ENCODE data around the gene NAGLU.

The NAGLU gene

DNA sequence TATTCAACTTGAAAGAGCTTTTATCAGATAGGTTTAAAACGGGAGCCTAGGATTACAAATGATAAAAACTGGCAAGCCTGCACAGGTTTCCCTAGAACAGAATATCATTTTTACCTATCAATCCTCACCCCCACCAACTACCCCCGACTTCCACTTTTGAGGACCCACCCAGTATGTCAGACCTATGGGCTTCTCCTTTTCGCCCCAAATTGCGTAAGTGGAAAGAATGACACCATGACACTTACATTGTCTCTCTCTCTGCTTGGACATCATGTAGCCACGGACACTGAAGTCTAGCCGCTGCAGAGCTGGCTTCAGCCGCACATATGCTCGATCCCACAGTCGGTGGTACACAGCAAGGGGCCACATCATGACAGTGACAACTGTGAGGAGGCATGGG is 48.8 kb downstream of the NAGLU start:
- DNase-seq (ENCODE audit: low read depth), result peak; percentile 68
- no peak overlapping the region for H3K4me3 ChIP-seq (ENCODE audit: low read depth, low read length)
- TF ChIP-seq, protein P1, sequence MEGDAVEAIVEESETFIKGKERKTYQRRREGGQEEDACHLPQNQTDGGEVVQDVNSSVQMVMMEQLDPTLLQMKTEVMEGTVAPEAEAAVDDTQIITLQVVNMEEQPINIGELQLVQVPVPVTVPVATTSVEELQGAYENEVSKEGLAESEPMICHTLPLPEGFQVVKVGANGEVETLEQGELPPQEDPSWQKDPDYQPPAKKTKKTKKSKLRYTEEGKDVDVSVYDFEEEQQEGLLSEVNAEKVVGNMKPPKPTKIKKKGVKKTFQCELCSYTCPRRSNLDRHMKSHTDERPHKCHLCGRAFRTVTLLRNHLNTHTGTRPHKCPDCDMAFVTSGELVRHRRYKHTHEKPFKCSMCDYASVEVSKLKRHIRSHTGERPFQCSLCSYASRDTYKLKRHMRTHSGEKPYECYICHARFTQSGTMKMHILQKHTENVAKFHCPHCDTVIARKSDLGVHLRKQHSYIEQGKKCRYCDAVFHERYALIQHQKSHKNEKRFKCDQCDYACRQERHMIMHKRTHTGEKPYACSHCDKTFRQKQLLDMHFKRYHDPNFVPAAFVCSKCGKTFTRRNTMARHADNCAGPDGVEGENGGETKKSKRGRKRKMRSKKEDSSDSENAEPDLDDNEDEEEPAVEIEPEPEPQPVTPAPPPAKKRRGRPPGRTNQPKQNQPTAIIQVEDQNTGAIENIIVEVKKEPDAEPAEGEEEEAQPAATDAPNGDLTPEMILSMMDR (IDR thresholded peaks at IDR 0.05; ENCODE audit: low read depth, low read length), result no peak
- no peak for TF ChIP-seq POLR2A (IDR thresholded peaks at IDR 0.05; ENCODE audit: extremely low read depth, insufficient read length)
- TF ChIP-seq, protein P2, sequence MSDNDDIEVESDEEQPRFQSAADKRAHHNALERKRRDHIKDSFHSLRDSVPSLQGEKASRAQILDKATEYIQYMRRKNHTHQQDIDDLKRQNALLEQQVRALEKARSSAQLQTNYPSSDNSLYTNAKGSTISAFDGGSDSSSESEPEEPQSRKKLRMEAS (IDR thresholded peaks at IDR 0.05; ENCODE audit: low read depth, low read length), result no peak
- TF ChIP-seq MYC (IDR thresholded peaks at IDR 0.05; ENCODE audit: low read depth, low read length), result no peak

DNA sequence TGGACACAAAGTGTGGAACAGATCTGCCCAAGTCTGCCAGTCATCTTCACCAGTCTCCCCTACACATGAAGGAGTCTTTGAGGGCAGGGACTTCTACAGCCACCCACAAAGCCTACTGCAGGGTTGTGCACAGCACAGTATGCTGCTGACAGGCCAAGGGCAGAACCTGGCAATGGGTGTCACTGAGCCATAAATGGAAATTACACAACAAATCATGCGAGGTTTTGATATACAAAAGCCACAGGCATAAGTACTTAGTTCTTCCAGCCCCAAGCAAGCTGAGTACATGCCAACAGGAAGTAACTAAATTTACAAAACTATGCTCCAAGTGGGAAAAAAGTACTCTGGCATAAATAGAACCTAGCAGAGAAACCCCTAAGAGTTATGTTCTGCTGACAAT is 49.3 kb downstream of the NAGLU start:
- peak; percentile 29 for DNase-seq (ENCODE audit: low read depth)
- TF ChIP-seq, protein P2 (IDR thresholded peaks at IDR 0.05; ENCODE audit: low read depth, low read length), result no peak
- H3K4me3 ChIP-seq (ENCODE audit: low read depth, low read length), result no peak overlapping the region

DNA sequence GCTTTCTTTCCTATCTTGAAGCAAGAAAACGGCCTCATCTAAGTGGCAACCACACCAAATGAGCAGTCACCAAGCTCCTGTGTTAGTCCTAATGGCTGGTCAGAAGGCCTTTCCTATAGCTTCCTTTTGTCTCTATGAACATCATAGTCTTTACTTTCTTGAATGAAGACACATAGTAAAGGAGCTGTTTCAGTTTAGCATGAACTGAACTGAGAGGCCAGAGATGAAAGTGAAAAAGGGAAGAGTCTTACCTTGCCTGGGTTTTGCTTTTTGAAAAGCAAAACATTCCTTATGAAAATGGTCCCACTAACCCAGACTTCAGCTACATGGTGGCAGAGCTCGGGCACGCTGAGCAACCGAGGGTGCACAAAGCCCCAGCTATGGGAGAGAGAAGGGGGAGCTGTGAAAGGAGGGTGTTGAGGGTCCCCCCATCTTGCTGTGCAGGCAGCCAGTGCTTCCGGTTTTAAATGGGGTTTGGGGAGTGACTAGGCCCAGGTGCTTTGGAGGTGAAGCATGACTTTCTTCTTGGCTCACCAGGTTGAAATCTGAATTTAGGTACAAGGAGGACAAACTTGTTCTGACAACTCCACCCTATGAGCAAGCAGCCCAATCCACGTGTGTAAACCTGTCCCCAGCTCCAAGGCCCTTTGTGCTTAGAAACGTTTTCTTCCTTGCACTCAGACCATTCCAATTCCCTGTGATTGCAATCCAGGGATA is 50.6 kb downstream of the NAGLU start:
- no peak for DNase-seq (ENCODE audit: low read depth)
- TF ChIP-seq POLR2A (IDR thresholded peaks at IDR 0.05; ENCODE audit: extremely low read depth, insufficient read length) (no peak), MYC (IDR thresholded peaks at IDR 0.05; ENCODE audit: low read depth, low read length) (no peak)
- TF ChIP-seq, protein P1 (IDR thresholded peaks at IDR 0.05; ENCODE audit: low read depth, low read length), result no peak
- TF ChIP-seq, protein P2 (IDR thresholded peaks at IDR 0.05; ENCODE audit: low read depth, low read length), result no peak
- no peak overlapping the region for H3K4me3 ChIP-seq (ENCODE audit: low read depth, low read length)

DNA sequence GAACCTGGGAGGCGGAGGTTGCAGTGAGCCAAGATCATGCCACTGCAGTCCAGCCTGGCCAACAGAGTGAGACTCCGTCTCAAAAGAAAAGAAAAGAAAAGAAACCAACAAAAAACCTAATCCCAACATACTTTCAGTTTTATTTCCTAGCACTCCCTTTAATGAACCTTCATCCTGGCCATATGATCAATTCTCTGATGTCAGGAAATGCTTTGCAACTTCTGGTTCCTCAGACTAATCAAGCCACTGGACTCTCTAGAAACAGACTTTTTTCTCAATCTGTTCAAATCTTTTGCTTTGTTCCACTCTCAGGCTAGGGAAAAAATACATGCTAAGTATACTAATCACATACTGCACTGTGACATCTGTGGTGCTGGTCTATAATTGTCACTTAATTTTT is 54.8 kb downstream of the NAGLU start:
- TF ChIP-seq POLR2A (IDR thresholded peaks at IDR 0.05; ENCODE audit: extremely low read depth, insufficient read length) (no peak), MYC (IDR thresholded peaks at IDR 0.05; ENCODE audit: low read depth, low read length) (no peak)
- TF ChIP-seq, protein P2 (IDR thresholded peaks at IDR 0.05; ENCODE audit: low read depth, low read length), result no peak
- TF ChIP-seq, protein P1 (IDR thresholded peaks at IDR 0.05; ENCODE audit: low read depth, low read length), result no peak
- H3K4me3 ChIP-seq (ENCODE audit: low read depth, low read length), result no peak overlapping the region
- DNase-seq (ENCODE audit: low read depth), result no peak

DNA sequence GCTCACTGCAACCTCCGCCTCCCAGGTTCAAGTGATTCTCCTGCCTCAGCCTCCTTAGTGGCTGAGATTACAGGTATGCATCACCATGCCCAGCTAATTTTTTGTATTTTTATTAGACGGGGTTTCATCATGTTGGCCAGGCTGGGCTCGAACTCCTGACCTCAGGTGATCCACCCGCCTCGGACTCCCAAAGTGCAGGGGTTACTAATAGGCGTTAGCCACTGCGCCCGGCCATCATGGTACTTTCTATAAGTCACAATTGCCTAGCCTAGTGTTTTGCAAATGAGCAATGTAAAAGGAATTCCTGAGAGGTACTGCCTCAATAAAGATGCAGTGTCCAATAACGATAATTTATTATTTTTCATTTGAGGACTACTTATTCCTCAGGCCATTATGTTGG is 55.4 kb downstream of the NAGLU start:
- no peak for TF ChIP-seq POLR2A (IDR thresholded peaks at IDR 0.05; ENCODE audit: extremely low read depth, insufficient read length)
- TF ChIP-seq, protein P2 (IDR thresholded peaks at IDR 0.05; ENCODE audit: low read depth, low read length), result no peak
- TF ChIP-seq MYC (IDR thresholded peaks at IDR 0.05; ENCODE audit: low read depth, low read length), result no peak
- TF ChIP-seq, protein P1 (IDR thresholded peaks at IDR 0.05; ENCODE audit: low read depth, low read length), result no peak
- no peak overlapping the region for H3K4me3 ChIP-seq (ENCODE audit: low read depth, low read length)
- DNase-seq (ENCODE audit: low read depth), result no peak
